ENCODE data around the gene PAK3.

PAK3 gene

GRCh38 chrX:111102636-111103035 lies 6.6 kb downstream of the PAK3 start:
- no peak overlapping the region for H3K4me3 ChIP-seq (ENCODE audit: low read depth in 1 of 2, low read length in 1 of 2)
- no peak for TF ChIP-seq CTCF (IDR thresholded peaks at IDR 0.05)
- H3K9me3 ChIP-seq: no peaks in the 10 kb centered on the region
- H3K4me1 ChIP-seq (ENCODE audit: control insufficient read depth in 1 of 2, insufficient read depth in 1 of 2, low read depth in 1 of 2, low read length in 1 of 2): no peaks in the 10 kb centered on the region
- peaks cover 28% of the 10 kb centered on the region for H3K27me3 ChIP-seq
- no peaks in the 10 kb centered on the region for H3K36me3 ChIP-seq
- no peak overlapping the region for H3K27ac ChIP-seq

DNA sequence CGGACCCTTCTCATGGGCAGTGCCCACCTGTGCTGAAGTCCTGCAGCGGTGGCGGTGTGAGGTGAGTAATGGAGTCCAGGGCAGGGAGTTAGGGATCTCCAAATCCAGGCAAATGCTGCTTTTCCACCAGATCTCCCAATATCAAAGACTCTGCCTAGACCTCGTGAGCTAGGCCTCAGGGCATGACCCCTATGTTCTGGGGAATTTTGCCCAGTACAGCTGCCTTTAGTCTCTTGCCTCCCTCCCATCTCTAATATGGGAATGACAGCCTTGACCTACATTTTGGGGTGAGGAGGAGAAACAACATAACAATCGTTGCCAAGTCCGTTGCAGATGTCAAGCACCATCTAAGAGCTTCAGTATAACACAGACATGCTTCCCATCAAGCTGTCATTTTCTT lies 7.3 kb downstream of the PAK3 start:
- no peaks in the 10 kb centered on the region for H3K9me3 ChIP-seq
- no peak for TF ChIP-seq CTCF (IDR thresholded peaks at IDR 0.05)
- H3K27me3 ChIP-seq: peaks cover 21% of the 10 kb centered on the region
- H3K4me3 ChIP-seq (ENCODE audit: low read depth in 1 of 2, low read length in 1 of 2): no peak overlapping the region
- no peaks in the 10 kb centered on the region for H3K36me3 ChIP-seq
- no peak overlapping the region for H3K27ac ChIP-seq
- no peaks in the 10 kb centered on the region for H3K4me1 ChIP-seq (ENCODE audit: control insufficient read depth in 1 of 2, insufficient read depth in 1 of 2, low read depth in 1 of 2, low read length in 1 of 2)

DNA sequence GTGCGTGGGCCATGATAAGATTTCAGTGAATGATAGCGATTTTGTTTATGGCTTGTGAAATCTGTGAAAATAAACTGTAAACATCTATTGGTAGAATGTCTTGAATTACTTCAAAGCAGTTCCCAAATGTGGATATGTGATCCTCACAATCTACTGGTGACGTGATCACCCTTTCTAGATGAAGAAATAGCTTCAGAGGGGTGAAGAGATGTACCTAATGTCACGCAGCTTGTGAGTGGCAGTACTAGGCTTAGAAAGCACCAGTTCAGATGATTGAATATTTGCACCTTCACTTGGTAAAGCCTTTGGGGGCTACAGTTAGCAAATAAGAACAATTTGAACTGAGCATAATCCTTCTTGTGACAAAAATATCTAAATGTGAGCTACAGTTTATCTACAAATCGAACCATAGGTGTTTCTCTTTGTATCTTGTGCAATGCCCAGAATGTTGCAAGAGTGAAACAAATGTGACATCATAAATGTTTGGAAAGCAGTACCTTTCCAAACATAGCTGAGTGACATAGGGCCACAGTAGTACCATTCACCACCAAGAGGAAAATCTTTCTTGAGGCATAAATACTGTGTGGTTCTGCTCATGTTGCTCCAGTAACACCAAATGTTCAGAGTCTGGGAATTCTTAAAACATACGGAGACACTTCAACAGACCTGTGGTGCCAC lies 14.2 kb downstream of the PAK3 start:
- TF ChIP-seq CTCF (IDR thresholded peaks at IDR 0.05): no peak
- Histone ChIP-seq H3K9me3 (no peaks in the 10 kb centered on the region), H3K27ac (no peak overlapping the region), H3K4me3 (ENCODE audit: low read depth in 1 of 2, low read length in 1 of 2) (no peak overlapping the region), H3K36me3 (no peaks in the 10 kb centered on the region), H3K27me3 (no peaks in the 10 kb centered on the region), H3K4me1 (ENCODE audit: control insufficient read depth in 1 of 2, insufficient read depth in 1 of 2, low read depth in 1 of 2, low read length in 1 of 2) (no peaks in the 10 kb centered on the region)

DNA sequence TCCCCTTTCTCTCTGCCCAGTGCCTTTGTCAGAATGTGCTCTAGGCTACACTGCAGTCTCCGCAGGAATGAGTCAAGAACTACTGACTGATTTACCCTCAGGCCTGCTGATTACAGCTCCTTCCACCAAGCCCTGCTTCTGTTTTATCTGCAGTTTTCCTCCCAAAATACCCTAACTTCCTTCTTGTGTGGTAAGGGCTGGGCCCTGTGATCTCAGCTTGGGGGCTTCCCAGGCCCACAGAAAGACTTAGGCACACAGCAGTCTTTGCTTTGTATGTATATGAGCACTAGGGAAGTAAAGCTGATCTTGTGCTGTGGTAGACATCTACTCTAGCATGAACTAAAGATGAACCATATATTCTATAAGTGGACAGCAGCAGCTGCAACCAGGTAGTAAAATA lies 18.8 kb downstream of the PAK3 start:
- Histone ChIP-seq H3K4me1 (ENCODE audit: control insufficient read depth in 1 of 2, insufficient read depth in 1 of 2, low read depth in 1 of 2, low read length in 1 of 2) (no peaks in the 10 kb centered on the region), H3K36me3 (no peaks in the 10 kb centered on the region), H3K27ac (no peak overlapping the region), H3K4me3 (ENCODE audit: low read depth in 1 of 2, low read length in 1 of 2) (no peak overlapping the region), H3K9me3 (no peaks in the 10 kb centered on the region), H3K27me3 (no peaks in the 10 kb centered on the region)
- no peak for TF ChIP-seq CTCF (IDR thresholded peaks at IDR 0.05)

GRCh38 chrX:111116666-111117065 lies 20.7 kb downstream of the PAK3 start:
- no peak overlapping the region for H3K27ac ChIP-seq
- H3K4me3 ChIP-seq (ENCODE audit: low read depth in 1 of 2, low read length in 1 of 2): no peak overlapping the region
- H3K27me3 ChIP-seq: no peaks in the 10 kb centered on the region
- H3K36me3 ChIP-seq: no peaks in the 10 kb centered on the region
- TF ChIP-seq CTCF (IDR thresholded peaks at IDR 0.05): no peak
- no peaks in the 10 kb centered on the region for H3K9me3 ChIP-seq
- no peaks in the 10 kb centered on the region for H3K4me1 ChIP-seq (ENCODE audit: control insufficient read depth in 1 of 2, insufficient read depth in 1 of 2, low read depth in 1 of 2, low read length in 1 of 2)
